Raji (cell line): ENCODE results near the gene HBM.

Experiments
- POLR2A ChIP-seq: IDR thresholded peaks from 2 replicates; pipeline ENCODE4 v1.6.1; 2011; ENCODE audit warnings: low read depth, low read length, control low read depth; ENCODE audit not compliant: insufficient read depth

Gene HBM

DNA sequence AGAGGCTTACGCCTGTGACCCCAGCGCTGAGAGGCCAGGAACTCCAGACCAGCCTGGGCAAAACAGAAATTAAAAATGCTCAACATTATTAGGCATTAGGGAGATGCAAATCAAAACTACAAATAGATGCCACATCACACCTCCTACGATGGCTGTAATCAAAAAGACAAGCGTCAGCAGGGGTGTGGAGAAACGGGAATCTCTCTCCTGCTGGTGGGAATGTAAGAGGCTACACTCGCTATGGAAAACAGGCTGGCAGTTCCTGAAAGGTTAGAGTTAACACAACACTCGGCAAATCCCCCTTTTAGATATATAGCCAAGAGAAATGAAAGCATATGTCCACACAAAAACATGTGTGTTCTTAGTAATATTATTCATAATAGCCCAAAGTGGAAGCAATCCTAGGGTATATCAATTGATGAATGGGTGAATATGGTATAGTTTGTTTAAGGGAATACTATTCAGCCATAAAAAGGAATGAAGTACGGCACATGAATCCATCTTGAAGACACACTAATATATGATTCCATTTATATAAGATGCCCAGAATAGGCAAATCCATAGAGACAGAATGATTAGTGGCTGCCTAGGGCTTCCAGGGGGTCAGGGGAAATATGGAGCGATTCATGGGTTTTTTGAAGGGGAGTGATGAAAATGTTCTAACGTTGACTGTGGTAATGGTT is 25.5 kb upstream of the HBM start:
- TF ChIP-seq POLR2A: no peak

DNA sequence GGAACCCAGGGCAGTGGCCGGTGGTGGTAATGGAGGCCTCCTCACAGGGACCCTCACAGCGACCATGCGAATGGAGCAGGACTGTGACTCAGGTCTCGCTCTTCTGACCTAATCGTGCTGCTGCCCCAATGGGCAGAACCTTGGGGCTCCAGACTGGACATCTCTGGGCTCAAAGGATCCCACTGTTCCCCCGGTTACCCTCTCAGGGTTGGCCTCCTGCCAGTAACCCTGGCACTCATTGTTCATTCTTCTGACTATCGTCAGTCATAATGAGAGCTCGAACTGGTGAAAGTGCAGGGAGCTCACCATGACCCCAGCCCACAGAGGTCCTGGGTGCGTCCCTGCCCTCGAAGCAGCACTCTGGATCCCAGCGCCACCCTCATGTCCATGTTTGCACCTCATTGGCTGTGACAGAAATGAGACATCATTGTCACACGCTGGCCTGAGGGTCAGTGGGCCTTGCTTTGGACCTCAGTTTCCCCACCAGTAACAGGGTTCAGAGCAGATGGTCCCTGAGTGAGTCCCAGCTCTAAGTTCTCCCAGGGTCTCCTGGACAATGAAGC is 23.3 kb upstream of the HBM start:
- TF ChIP-seq POLR2A: no peak

DNA sequence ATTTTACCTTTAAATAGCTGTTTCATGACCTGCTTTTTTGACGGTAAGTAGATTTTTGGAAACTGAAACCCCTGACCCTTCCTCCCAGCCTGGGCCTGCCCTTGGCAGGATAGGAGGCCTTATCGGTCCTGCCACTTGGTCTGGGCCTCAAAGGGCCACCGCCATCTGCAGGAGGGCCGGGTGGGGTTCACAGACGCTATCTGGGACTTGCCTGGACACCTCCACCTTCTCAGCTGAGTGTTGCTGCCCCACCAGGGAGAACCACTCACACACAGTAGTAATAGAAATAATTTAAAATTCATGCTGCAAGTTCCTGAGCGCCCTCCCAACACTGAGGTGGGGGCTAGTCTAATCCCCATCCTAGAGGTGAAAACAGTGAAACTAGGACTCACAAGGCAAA is 22.7 kb upstream of the HBM start:
- no peak for TF ChIP-seq POLR2A

DNA sequence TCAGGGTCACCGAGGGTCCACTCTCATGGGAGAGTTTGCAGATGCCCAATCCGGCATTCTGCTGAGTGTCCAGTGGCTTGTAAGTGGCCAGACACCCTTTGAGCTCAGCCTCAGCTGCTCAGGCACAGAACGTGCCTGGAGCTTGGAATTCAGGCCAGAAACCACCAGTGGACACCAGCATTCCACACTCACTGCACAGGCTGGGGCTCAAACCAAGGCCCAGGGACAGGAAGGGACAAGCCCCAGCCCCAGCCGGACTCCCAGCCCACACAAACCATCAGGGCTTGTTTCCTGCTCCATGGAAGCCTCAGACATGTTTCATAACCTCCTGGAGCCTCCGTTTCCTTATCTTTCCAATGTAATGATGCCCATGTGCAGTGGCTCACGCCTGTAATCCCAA is 22.3 kb upstream of the HBM start:
- no peak for TF ChIP-seq POLR2A

DNA sequence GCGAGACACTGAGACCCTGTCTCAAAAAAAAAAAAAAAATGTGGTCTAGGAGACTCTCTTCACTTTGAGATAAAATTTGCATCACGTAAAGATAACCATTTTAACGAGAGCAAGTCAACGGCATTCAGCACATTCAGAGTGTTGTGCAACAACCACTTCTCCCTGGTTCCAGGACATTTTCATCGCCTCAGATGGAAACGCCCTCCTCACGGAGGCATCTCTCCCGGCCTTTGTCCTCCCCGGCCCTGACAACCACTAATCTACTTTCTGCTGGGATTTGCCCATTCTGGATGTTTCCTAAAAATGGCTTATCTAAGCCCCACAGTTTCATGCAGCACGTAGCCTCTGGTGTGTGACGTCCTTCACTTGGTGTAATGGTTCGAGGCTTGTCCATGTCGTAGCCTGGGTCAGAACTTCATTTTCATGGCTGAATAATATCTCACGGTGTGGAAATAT is 21.0 kb upstream of the HBM start:
- TF ChIP-seq POLR2A: no peak

DNA sequence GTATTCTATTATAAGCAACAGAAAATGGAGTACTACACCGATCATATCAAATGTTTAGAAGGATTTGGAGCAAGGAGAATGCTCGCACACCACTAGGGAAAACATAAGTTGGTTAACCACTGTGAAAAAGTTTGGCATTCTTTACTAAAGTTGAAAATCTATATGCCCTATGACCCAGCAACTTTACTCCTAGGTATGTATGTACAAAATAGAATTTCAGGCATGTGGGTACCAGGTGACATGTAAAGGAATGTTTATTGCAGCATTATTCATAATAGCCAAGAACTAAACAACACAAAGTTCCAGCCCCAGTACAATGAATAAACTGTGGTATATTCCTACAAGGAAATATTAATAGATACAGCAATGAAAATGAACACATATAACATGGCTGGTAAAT is 19.1 kb upstream of the HBM start:
- TF ChIP-seq POLR2A: no peak

DNA sequence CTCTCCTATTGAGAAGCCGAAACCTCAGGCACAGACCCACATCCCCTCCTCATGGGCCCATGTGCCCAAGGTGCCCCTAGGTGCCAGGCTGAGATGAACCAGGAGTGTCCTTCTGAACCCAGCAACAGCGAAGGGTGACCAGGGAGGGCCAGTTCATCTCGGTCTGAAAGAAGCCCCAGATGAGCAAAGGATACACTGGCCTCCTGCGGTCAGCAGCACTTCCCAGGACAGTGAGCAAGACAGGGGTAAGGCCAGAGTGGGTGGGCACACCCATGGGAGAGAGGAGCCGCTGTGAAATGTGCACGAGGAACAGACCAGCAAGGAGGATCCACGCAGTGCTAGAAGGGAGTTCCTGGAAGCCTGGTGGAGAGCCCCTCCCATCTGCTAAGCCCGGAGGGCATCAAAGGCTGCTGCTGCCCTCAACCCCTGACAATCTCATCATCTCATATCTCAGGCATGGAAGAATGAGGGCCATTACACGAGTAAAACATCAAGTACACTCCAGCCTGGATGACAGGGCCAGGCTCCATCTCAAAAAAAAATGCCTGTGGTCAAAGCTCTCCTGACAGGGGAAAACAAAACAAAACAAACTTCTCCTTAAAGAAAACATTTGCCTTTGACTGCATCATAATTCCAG is 16.6 kb upstream of the HBM start:
- no peak for TF ChIP-seq POLR2A

DNA sequence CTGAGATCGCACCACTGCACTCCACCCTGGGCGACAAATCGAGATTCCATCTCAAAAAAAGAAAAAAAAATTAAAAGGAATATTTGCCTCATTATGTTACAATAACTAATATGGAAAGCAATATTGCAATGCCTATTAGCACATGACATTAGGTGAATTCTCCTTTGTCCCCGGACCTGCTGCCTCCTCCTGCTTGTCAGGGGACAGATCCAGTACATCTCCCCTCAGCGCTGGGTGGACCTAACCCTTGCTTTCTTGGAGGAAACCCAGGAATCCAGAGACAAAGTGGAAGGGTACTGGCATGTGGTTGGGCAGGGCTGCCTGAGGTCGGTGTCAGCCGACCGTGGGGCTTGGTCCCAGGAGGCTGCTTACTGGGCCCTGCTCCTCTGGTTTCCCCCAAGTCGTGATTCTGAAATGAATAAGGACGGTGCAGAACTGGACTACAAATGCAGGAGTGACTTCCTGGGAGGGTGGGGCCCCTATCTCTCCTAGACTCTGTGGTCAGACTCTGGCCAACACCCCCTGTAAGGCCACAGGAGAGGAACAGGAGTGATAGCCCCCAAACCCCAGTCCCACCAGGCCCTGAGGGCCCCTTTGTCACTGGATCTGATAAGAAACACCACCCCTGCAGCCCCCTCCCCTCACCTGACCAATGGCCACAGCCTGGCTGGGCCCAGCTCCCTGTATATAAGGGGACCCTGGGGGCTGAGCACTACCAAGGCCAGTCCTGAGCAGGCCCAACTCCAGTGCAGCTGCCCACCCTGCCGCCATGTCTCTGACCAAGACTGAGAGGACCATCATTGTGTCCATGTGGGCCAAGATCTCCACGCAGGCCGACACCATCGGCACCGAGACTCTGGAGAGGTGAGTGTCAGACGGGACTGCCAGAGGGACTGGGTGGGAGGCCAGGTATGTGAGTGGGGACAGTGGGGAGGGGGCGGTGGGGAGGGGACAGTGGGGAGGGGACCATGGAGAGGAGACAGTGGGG is 13.3 kb upstream of the HBM start, which contains the start of gene HBZ:
Gene HBZ (plus strand): TSS at position 504 of the 988 bp plus-strand sequence. CDS start 266 bp downstream, at position 770.
- TF ChIP-seq POLR2A: no peak

DNA sequence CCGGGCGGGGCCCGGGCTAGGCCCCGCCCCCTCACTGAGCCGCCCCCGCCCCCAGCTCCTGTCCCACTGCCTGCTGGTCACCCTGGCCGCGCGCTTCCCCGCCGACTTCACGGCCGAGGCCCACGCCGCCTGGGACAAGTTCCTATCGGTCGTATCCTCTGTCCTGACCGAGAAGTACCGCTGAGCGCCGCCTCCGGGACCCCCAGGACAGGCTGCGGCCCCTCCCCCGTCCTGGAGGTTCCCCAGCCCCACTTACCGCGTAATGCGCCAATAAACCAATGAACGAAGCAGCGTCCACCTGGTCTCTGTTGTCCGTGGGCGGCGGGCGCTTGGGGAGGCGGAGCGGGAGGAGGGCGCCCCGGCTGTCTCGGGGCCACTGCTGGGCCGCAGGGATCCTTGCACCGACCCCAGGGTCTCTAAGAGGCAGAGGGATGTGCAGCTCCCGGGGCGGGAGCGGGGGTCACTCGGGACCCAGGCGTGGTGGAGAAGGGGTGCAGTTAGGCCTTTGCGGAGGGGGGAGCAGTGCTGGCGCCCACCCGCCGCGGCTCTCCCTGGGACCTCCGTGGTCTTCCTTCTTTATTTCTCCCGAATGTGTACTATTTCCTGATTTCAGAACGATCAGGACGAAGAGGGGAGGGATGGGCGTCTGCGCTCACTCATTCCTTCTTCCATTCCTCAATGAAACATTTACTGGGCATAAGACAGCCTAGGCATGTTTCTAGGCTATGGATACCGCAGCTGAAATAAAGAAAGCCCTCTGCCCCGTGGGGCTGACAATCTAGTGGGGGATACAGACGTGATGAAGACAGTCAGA is 11.4 kb upstream of the HBM start:
- TF ChIP-seq POLR2A: no peak

DNA sequence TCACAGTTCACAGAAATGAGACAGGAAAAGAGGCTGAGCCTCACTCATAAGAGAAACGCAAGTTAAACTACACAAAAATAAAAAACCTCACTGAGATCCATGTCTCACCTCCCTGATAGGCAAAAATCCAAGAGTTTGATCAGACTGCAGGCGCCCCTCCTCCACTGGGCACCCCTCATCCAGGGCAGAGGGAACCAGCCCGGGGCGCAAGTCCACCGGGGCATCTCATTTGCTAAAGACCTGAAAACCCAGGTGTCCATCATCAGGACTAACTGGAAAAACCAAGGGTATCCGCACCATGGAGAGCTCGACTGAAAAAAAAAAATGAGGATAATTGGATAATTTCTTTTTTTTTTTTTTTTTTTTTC is 10.8 kb upstream of the HBM start:
- no peak for TF ChIP-seq POLR2A

DNA sequence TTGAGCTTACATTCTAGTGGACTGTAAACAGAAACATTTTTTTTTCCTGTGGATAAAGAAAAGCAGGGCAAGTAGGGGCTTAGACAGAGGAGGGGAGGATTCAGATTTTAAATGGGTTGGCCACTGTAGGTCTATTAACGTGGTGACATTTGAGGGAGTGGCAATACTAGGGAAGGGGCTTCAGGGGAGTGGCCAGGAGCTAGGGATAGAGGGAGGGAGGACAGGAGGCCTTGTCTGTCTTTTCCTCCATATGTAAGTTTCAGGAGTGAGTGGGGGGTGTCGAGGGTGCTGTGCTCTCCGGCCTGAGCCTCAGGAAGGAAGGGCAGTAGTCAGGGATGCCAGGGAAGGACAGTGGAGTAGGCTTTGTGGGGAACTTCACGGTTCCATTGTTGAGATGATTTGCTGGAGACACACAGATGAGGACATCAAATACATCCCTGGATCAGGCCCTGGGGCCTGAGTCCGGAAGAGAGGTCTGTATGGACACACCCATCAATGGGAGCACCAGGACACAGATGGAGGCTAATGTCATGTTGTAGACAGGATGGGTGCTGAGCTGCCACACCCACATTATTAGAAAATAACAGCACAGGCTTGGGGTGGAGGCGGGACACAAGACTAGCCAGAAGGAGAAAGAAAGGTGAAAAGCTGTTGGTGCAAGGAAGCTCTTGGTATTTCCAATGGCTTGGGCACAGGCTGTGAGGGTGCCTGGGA is 6.5 kb upstream of the HBM start:
- TF ChIP-seq POLR2A: no peak

DNA sequence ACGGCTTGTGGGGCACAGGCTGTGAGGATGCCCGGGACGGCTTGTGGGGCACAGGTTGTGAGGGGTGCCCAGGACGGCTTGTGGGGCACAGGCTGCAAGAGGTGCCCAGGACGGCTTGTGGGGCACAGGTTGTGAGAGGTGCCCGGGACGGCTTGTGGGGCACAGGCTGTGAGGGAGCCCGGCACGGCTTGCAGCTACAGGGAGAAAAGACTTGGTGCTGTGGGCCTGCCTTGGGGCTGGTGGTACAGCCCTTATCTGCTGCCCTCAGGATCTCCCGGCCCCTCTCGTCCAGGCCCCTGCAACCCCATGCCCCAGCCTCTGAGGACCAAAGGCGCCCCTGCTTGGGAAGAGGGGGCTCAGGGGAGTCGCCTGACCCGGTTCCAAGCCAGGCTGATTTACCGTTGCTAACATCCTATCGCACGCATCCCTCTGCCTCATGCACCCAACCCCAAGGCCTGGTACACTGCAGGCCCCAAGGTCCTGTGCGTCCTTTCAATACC is 5.0 kb upstream of the HBM start:
- TF ChIP-seq POLR2A: no peak

DNA sequence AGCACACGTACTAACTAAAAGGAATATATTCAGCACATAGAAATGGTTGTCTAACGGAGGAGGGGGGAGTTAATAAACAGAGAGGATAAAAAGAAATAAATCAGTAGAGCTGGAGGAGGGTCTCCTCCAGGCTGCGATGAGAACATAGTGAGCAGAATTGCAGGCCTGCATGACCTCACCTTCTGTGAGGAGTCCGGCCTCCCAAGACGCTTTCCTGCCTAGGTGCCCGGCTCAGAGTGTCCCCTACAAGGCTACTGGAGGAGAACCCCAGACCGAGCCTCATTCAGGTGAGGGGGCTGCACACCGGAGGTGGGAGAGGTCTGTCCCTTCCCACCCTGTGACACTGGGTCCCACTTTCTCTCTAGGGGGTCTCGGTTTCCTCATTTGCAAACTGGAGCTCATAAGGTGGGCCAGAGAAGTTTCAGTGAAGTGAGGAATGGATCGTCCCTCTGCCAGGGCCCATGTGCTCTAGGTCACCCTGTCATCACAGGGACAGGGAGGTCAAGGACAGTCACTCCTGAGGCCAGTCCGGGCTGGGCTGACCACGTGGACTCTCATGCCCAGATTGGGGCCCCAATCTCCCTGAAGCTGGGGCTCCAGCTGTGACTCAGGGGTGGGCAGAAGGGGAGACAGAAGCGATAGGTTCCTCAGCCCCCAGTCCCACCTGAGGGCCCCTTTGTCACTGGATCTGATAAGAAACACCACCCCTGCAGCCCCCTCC is 3.3 kb upstream of the HBM start:
- TF ChIP-seq POLR2A: no peak

DNA sequence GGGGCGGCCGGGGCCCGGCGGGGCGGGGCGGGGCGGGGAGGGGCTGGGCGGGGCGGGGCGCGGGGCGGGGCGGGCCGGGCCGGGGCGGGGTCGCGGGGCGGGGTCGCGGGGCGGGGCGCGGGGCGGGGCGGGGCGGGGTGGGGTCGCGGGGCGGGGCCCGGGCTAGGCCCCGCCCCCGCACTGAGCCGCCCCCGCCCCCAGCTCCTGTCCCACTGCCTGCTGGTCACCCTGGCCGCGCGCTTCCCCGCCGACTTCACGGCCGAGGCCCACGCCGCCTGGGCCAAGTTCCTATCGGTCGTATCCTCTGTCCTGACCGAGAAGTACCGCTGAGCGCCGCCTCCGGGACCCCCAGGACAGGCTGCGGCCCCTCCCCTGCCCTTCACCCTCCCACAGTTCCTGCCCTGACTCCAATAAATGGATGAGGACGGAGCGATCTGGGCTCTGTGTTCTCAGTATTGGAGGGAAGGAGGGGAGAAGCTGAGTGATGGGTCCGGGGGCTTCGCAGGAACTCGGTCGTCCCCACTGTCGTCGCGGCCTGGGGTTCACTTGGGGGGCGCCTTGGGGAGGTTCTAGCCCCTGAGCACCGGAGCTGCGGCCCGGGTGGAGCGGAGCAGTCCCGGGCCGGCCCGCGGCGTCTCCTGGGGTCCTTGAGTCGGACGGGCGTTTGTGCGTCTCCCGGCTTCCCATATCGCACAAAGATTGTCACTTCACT is 795 bp upstream of the HBM start:
- no peak for TF ChIP-seq POLR2A
